ENCODE data around the gene DDX56. TPM values are rescaled to one million over a fixed set of nuclear protein-coding genes. Genes with fewer than 3 reads are reported as not detected.

DDX56 gene
- polyA plus RNA-seq, 1 of the 3 experiments (the other 2 are of a cell fraction) = 97.1 TPM

DNA sequence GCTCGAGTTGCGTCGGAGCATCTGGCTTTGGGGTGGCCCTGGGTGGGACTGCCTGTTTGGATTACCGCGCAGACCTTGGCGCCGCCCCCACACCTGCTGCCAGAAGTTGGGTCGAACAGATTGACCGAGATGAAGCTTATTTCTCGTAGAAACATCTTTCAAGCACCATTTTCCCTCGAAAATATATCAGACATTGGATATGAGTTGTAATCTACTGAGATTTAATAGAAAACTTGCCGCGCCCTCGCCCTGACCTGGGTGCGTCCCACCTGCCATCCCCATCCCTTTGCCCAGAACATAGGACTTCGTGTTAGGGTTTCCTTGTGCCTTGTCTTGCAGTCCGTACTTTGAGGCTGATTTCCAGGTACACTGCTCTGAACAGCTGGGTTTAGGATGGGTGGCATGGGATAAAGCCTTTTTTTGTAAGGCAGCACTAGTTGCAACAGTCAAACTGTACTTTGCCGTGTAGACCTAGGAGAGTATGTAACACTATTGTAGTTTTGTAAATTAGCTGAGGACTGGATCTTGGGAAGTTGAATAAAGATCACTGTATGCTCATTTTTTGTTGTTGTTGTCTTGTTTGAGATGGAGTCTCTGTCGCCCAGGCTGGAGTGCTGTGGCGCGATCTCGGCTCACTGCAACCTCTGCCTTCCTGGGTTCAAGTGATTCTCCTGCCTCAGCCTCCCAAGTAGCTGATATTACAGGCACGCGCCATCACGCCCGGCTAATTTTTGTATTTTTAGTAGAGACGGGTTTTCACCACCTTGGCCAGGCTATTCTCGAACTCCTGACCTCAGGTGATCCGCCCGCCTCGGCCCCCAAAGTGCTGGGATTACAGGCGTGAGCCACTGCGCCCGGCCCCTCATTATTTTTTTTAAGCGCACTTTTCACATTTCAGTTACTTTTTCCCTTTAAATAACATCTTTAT is 33.7 kb upstream of the DDX56 start:
- Histone ChIP-seq H3K79me2 (ENCODE audit: insufficient read depth) (peaks cover 55% of the 10 kb centered on the region), H3K36me3 (replicated peaks in 1 of 2; ENCODE audit: control insufficient read depth in 1 of 2, insufficient read depth in 2 of 2, low read length in 1 of 2) (no peaks in the 10 kb centered on the region), H3K4me1 (ENCODE audit: control insufficient read depth in 1 of 2, insufficient read depth in 2 of 2, low read depth in 1 of 2, low read length in 1 of 2) (peaks cover 0 to 5% of the 10 kb centered on the region in 2 experiments; a peak in 2 of 4 replicates), H3K9ac (peak overlapping the region; percentile 64), H3K27me3 (ENCODE audit: insufficient read depth) (no peaks in the 10 kb centered on the region), H4K20me1 (ENCODE audit: insufficient read depth) (no peaks in the 10 kb centered on the region; the same call in 1 of the 2 replicates), H3K9me3 (no peaks in the 10 kb centered on the region), H3K4me3 (ENCODE audit: low read depth in 2 of 2, low read length in 1 of 2) (peak overlapping the region; percentile 62 to 87), H2AFZ (ENCODE audit: low read depth) (peak overlapping the region; percentile 78; the same call in 1 of the 2 replicates), H3F3A (replicated peaks; ENCODE audit: insufficient read depth) (peaks cover 11% of the 10 kb centered on the region), H3K27ac (ENCODE audit: low read depth in 2 of 2, low read length in 1 of 2) (peak overlapping the region; percentile 71 to 89), H3K4me2 (peak overlapping the region; percentile 84), H3K9me2 (no peaks in the 10 kb centered on the region)
- no peak for DNase-seq
- ChIA-PET POLR2A (interaction anchor here (0.6 to 3.2 kb wide), 12 partner anchors 25 to 504 kb away, joined by 3 to 24 read pairs (median 5); partner anchors contain the start of genes H2AZ2, PURB, TBRG4 and TMED4), CTCF (interaction anchor here (1.0 to 2.7 kb wide), 8 partner anchors 16 to 528 kb away, joined by 3 to 8 read pairs (median 4); partner anchors contain the start of genes H2AZ2 and TMED4)
- 62% methylated on average over 27 of the region's 35 CpGs for WGBS (ENCODE audit: low lambda C conversion rate)
- TF ChIP-seq, protein P1, sequence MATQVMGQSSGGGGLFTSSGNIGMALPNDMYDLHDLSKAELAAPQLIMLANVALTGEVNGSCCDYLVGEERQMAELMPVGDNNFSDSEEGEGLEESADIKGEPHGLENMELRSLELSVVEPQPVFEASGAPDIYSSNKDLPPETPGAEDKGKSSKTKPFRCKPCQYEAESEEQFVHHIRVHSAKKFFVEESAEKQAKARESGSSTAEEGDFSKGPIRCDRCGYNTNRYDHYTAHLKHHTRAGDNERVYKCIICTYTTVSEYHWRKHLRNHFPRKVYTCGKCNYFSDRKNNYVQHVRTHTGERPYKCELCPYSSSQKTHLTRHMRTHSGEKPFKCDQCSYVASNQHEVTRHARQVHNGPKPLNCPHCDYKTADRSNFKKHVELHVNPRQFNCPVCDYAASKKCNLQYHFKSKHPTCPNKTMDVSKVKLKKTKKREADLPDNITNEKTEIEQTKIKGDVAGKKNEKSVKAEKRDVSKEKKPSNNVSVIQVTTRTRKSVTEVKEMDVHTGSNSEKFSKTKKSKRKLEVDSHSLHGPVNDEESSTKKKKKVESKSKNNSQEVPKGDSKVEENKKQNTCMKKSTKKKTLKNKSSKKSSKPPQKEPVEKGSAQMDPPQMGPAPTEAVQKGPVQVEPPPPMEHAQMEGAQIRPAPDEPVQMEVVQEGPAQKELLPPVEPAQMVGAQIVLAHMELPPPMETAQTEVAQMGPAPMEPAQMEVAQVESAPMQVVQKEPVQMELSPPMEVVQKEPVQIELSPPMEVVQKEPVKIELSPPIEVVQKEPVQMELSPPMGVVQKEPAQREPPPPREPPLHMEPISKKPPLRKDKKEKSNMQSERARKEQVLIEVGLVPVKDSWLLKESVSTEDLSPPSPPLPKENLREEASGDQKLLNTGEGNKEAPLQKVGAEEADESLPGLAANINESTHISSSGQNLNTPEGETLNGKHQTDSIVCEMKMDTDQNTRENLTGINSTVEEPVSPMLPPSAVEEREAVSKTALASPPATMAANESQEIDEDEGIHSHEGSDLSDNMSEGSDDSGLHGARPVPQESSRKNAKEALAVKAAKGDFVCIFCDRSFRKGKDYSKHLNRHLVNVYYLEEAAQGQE (IDR thresholded peaks at IDR 0.05; ENCODE audit: low read depth, low read length) = 0 out of 2 replicates have a peak, but pooled peaks have one; percentile 26
- TF ChIP-seq SIN3A (IDR thresholded peaks at IDR 0.05; ENCODE audit: borderline replicate concordance, low read depth, low read length) = 0 out of 2 replicates have a peak, but pooled peaks have one; percentile 11
- TF ChIP-seq MEF2A (IDR thresholded peaks at IDR 0.05; ENCODE audit: borderline replicate concordance, low read depth) = no peak

DNA sequence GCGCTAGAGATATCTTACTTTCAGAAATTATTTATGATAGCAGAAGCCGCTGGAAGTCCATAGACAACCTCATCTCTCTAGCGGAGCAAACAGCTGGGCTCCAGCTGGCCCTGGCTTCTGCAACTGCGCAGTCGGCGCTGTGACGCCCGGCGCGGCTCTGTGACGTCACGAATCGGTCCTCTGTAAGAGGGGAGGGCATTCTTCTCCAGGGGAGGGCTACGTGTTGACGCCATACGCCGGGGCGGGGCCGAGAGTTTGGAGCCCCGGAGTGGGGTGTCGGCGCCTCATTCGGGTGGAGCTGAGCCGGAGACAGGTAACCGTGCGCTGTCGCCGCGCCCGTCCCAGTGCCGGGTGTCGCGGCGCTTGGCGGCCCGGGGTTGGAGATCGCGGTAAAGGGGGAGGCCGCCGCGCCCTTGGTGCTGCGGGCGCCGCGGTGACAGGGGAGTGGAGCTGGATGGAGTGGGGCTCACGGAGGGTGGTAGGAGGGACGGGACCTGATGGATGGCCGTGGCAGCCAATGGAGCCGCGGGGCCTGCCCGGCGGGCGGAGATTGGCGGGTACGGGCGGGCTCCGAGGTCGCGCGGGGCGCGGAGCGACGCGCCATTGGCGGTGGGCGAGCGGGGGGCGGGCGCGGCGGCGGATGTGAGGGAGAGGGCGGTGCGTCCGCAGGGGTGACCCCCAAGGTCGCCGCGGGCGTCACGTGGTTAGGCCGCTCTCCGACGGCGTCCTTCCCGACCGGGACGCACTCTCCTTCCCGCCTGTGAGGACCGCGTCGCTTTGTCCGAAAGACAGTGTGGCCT is 32.8 kb upstream of the DDX56 start, which contains the start of gene OGDH:
Gene OGDH (plus strand): TSS at position 287 of the 800 bp plus-strand sequence. CDS start 17,717 bp downstream, outside the sequence.
- Histone ChIP-seq H3K9ac (peak within 1 kb of the TSS; percentile 80), H3K4me2 (peak within 1 kb of the TSS; percentile 84), H3K4me3 (ENCODE audit: low read depth in 2 of 2, low read length in 1 of 2) (peak within 1 kb of the TSS; percentile 62 to 87), H3F3A (replicated peaks; ENCODE audit: insufficient read depth) (peaks cover 7% of the 10 kb centered on the region), H3K36me3 (replicated peaks in 1 of 2; ENCODE audit: control insufficient read depth in 1 of 2, insufficient read depth in 2 of 2, low read length in 1 of 2) (no peaks in the 10 kb centered on the region), H2AFZ (ENCODE audit: low read depth) (peak within 1 kb of the TSS; percentile 93), H3K79me2 (ENCODE audit: insufficient read depth) (peaks cover 46% of the 10 kb centered on the region), H3K9me2 (no peaks in the 10 kb centered on the region), H3K4me1 (ENCODE audit: control insufficient read depth in 1 of 2, insufficient read depth in 2 of 2, low read depth in 1 of 2, low read length in 1 of 2) (peaks cover 0 to 5% of the 10 kb centered on the region in 2 experiments; a peak in 2 of 4 replicates), H4K20me1 (ENCODE audit: insufficient read depth) (no peaks in the 10 kb centered on the region; the same call in 1 of the 2 replicates), H3K9me3 (no peaks in the 10 kb centered on the region), H3K27me3 (ENCODE audit: insufficient read depth) (no peaks in the 10 kb centered on the region), H3K27ac (ENCODE audit: low read depth in 2 of 2, low read length in 1 of 2) (peak within 1 kb of the TSS; percentile 76 to 89)
- ChIA-PET POLR2A (interaction anchor here (0.6 to 3.2 kb wide), 12 partner anchors 24 to 505 kb away, joined by 3 to 24 read pairs (median 5); partner anchors contain the start of genes H2AZ2, PURB, TBRG4 and TMED4), CTCF (interaction anchor here (0.6 to 2.7 kb wide), 11 partner anchors 11 to 529 kb away, joined by 3 to 8 read pairs (median 3); partner anchors contain the start of genes H2AZ2 and TMED4)
- under 1% methylated on average over 46 of the region's 93 CpGs for WGBS (ENCODE audit: low lambda C conversion rate)
- peak; percentile 100 for DNase-seq
- TF ChIP-seq, protein P1 (IDR thresholded peaks at IDR 0.05; ENCODE audit: low read depth, low read length) = no peak
- TF ChIP-seq TAF1 (IDR thresholded peaks at IDR 0.05; ENCODE audit: borderline replicate concordance, low read depth, low read length) (peak; percentile 83), TCF12 (IDR thresholded peaks at IDR 0.05) (peak; percentile 94), JUND (IDR thresholded peaks at IDR 0.05) (no peak), FOXJ3 (CRISPR knock-in tag; IDR thresholded peaks at IDR 0.05) (no peak), FOSL2 (IDR thresholded peaks at IDR 0.05; ENCODE audit: borderline replicate concordance, low read depth) (no peak), MEF2A (IDR thresholded peaks at IDR 0.05; ENCODE audit: borderline replicate concordance, low read depth) (no peak)
- TF ChIP-seq, protein P2, sequence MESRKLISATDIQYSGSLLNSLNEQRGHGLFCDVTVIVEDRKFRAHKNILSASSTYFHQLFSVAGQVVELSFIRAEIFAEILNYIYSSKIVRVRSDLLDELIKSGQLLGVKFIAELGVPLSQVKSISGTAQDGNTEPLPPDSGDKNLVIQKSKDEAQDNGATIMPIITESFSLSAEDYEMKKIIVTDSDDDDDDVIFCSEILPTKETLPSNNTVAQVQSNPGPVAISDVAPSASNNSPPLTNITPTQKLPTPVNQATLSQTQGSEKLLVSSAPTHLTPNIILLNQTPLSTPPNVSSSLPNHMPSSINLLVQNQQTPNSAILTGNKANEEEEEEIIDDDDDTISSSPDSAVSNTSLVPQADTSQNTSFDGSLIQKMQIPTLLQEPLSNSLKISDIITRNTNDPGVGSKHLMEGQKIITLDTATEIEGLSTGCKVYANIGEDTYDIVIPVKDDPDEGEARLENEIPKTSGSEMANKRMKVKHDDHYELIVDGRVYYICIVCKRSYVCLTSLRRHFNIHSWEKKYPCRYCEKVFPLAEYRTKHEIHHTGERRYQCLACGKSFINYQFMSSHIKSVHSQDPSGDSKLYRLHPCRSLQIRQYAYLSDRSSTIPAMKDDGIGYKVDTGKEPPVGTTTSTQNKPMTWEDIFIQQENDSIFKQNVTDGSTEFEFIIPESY (IDR thresholded peaks at IDR 0.05; ENCODE audit: borderline replicate concordance, low read depth) = no peak
- TF ChIP-seq, protein P3, sequence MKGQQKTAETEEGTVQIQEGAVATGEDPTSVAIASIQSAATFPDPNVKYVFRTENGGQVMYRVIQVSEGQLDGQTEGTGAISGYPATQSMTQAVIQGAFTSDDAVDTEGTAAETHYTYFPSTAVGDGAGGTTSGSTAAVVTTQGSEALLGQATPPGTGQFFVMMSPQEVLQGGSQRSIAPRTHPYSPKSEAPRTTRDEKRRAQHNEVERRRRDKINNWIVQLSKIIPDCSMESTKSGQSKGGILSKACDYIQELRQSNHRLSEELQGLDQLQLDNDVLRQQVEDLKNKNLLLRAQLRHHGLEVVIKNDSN (IDR thresholded peaks at IDR 0.05; ENCODE audit: borderline replicate concordance, low read depth) = peak; percentile 97
